Testis (tissue), 3 donors: ENCODE data around the gene TESMIN. TPM values are rescaled to one million over a fixed set of nuclear protein-coding genes. Genes with fewer than 3 reads are reported as not detected.

Experiments
- DNase-seq: peaks from one replicate; pipeline ENCODE4 v3.0.0-alpha.2; 2019
- H3K27ac ChIP-seq, 2 donors: fragments of 200-600 bp; sonication (generic); one replicate each; pipeline ENCODE4 v1.5.1; 2019
- H3K27me3 ChIP-seq: fragments of 200-600 bp; sonication (generic); one replicate; pipeline ENCODE4 v1.5.1; 2019
- H3K36me3 ChIP-seq: fragments of 200-600 bp; sonication (generic); one replicate; pipeline ENCODE4 v1.5.1; 2017; ENCODE audit warnings: low read depth; ENCODE audit errors: missing control alignments
- H3K4me1 ChIP-seq: fragments of 200-600 bp; sonication (generic); one replicate; pipeline ENCODE4 v1.5.1; 2019
- H3K4me3 ChIP-seq, 2 donors: fragments of 200-600 bp; sonication (generic); one replicate each; pipeline ENCODE4 v1.5.1; 2017 to 2019
- H3K9me3 ChIP-seq: fragments of 200-600 bp; sonication (generic); one replicate; pipeline ENCODE4 v1.5.1; 2017
- CTCF ChIP-seq, 3 experiments: fragments of 450-650 bp in 2 of 3; fragments of 200-600 bp in 1 of 3; sonication (generic) in 1 of 3; IDR thresholded peaks; one replicate each; pipeline ENCODE4 v1.5.1; 2016 to 2019; ENCODE audit warnings: antibody characterized with exemption in 3 of 3, mild to moderate bottlenecking in 2 of 3, moderate library complexity in 1 of 3
- POLR2A ChIP-seq: fragments of 450-650 bp; IDR thresholded peaks from one replicate; pipeline ENCODE4 v1.6.1; 2017; ENCODE audit warnings: antibody characterized with exemption, mild to moderate bottlenecking, moderate library complexity
- WGBS, 2 donors: methylation state at CpG; one replicate each; pipeline ENCODE4 v1.1.5; 2018; 5-methylcytosine and 5-hydroxymethylcytosine counted together
- intact Hi-C: fragments of 100-400 bp; cut with DNase I; formaldehyde crosslinking; loops from one replicate; pipeline ENCODE4 v1.15.1; 2023; ENCODE audit warnings: low total_unique reads
- polyA plus RNA-seq: library from polyadenylated mRNA; stranded (reverse); fragments of 350-450 nt; fragmentation: Illumina TruSeq; extraction: RNeasy Lipid Tissue Mini Kit (QIAGEN cat#74804); gene quantifications from one replicate; pipeline ENCODE4 v1.2.3, GENCODE V29; 2014; ENCODE audit warnings: low read depth, low replicate concordance; ENCODE audit not compliant: insufficient read depth
- total RNA-seq, 2 donors: library from RNA; depleted of rRNA; stranded (reverse); fragments of >200 nt; gene quantifications; one replicate each; pipeline ENCODE4 v1.2.3, GENCODE V29; 2016

TESMIN gene
- total and polyA plus RNA-seq, 3 donors from 2014 or later = 60.4 to 127 (median 72.2) TPM

GRCh38 chr11:68749229-68750123 lies 1.8 kb downstream of the TESMIN start:
- no peak for TF ChIP-seq POLR2A
- TF ChIP-seq CTCF (IDR thresholded peaks at IDR 0.05) = no peak
- no peaks in the 10 kb centered on the region for H3K36me3 ChIP-seq
- peak overlapping the region in 1 of 2 donors; percentile 50 for H3K4me3 ChIP-seq
- H3K27ac ChIP-seq = no peak overlapping the region
- no peaks in the 10 kb centered on the region for H3K9me3 ChIP-seq
- WGBS, 2 donors = 54 to 60% methylated on average over 15 to 20 of the region's 20 CpGs
- intact Hi-C loops = no loop called here
- no peaks in the 10 kb centered on the region for H3K27me3 ChIP-seq
- H3K4me1 ChIP-seq = peaks cover 4% of the 10 kb centered on the region
- DNase-seq = no peak

- Histone ChIP-seq H3K4me3 (no peak overlapping the region), H3K36me3 (no peaks in the 10 kb centered on the region), H3K27me3 (no peaks in the 10 kb centered on the region), H3K4me1 (peaks cover 4% of the 10 kb centered on the region), H3K9me3 (no peaks in the 10 kb centered on the region), H3K27ac (no peak overlapping the region)
- 79 to 80% methylated on average over 2 of the region's 2 CpGs for WGBS, 2 donors
- DNase-seq = no peak
- intact Hi-C loops = no loop called here
- TF ChIP-seq CTCF (IDR thresholded peaks at IDR 0.05) (no peak), POLR2A (no peak)
Measured at GRCh38 chr11:68748061-68748460, 3.3 kb downstream of the TESMIN start.

GRCh38 chr11:68743539-68743938 lies 7.8 kb downstream of the TESMIN start:
- WGBS, 2 donors = 91 to 96% methylated on average over 3 of the region's 3 CpGs
- intact Hi-C loops = no loop called here
- H3K27me3 ChIP-seq = no peaks in the 10 kb centered on the region
- DNase-seq = no peak
- no peak for TF ChIP-seq CTCF (IDR thresholded peaks at IDR 0.05)
- H3K4me1 ChIP-seq = peaks cover 5% of the 10 kb centered on the region
- no peak overlapping the region for H3K4me3 ChIP-seq
- H3K36me3 ChIP-seq = no peaks in the 10 kb centered on the region
- H3K27ac ChIP-seq = no peak overlapping the region
- no peaks in the 10 kb centered on the region for H3K9me3 ChIP-seq

GRCh38 chr11:68741463-68741862 lies 9.9 kb downstream of the TESMIN start:
- H3K4me1 ChIP-seq = peaks cover 5% of the 10 kb centered on the region
- DNase-seq = no peak
- no peak overlapping the region for H3K4me3 ChIP-seq
- TF ChIP-seq CTCF (IDR thresholded peaks at IDR 0.05) = no peak
- TF ChIP-seq POLR2A = no peak
- H3K36me3 ChIP-seq = no peaks in the 10 kb centered on the region
- H3K27ac ChIP-seq = no peak overlapping the region
- no peaks in the 10 kb centered on the region for H3K27me3 ChIP-seq
- WGBS, 2 donors = 87 to 94% methylated on average over 7 of the region's 7 CpGs
- no peaks in the 10 kb centered on the region for H3K9me3 ChIP-seq
- intact Hi-C loops = no loop called here

GRCh38 chr11:68735646-68736045 lies 15.7 kb downstream of the TESMIN start:
- no peak for DNase-seq
- no peak overlapping the region for H3K27ac ChIP-seq
- H3K36me3 ChIP-seq = no peaks in the 10 kb centered on the region
- 88 to 94% methylated on average over 6 of the region's 6 CpGs for WGBS, 2 donors
- intact Hi-C loops = no loop called here
- no peaks in the 10 kb centered on the region for H3K27me3 ChIP-seq
- peaks cover 5% of the 10 kb centered on the region for H3K4me1 ChIP-seq
- TF ChIP-seq CTCF (IDR thresholded peaks at IDR 0.05) (no peak), POLR2A (no peak)
- H3K4me3 ChIP-seq = no peak overlapping the region
- no peaks in the 10 kb centered on the region for H3K9me3 ChIP-seq
